PC-3 (cell line): ENCODE data around the gene CCNQ. TPM values are rescaled to one million over a fixed set of nuclear protein-coding genes. Genes with fewer than 3 reads are reported as not detected.

Experiments used
- ATAC-seq: fragments of 200-7000 bp; cut with Tn5 transposase; 2 replicates; pipeline ENCODE4 v1.9.1; 2020; ENCODE audit warnings: mild to moderate bottlenecking, moderate library complexity
- BruUV-seq: library from RNA; stranded (reverse); fragments of 400-500 nt; replicated peaks from 2 replicates; lab custom pipeline; 2021; lab: Mats Ljungman, UMichigan
- CTCF ChIA-PET: fragments of 300-600 bp; sonication (Branson Sonifier 250); formaldehyde crosslinking; loops from one replicate; lab custom pipeline; 2022; ENCODE audit warnings: antibody characterized with exemption; lab: Charles Lee
- POLR2A ChIA-PET: fragments of 300-600 bp; sonication (Branson Sonifier 250); formaldehyde crosslinking; loops from one replicate; lab custom pipeline; 2022; ENCODE audit warnings: antibody characterized with exemption; ENCODE audit not compliant: unreplicated experiment; lab: Charles Lee
- DNase-seq: peaks from one replicate; pipeline ENCODE4 v3.0.0-alpha.2; 2015
- H2AFZ ChIP-seq: fragments of 300-600 bp; sonication (generic); 2 replicates; pipeline ENCODE4 v1.6.0; 2016; ENCODE audit warnings: antibody characterized with exemption, low read length
- H3F3A ChIP-seq: fragments of 300-600 bp; sonication (generic); one replicate; pipeline ENCODE4 v1.6.0; 2017; ENCODE audit warnings: antibody characterized with exemption, low read length, control low read depth, mild to moderate bottlenecking; ENCODE audit not compliant: unreplicated experiment
- H3K27ac ChIP-seq: fragments of 300-600 bp; sonication (generic); 2 replicates; pipeline ENCODE4 v1.5.1; 2016; ENCODE audit warnings: mild to moderate bottlenecking, low read length
- H3K27me3 ChIP-seq: fragments of 300-600 bp; sonication (generic); 2 replicates; pipeline ENCODE4 v1.6.1; 2016; ENCODE audit warnings: low read length, mixed read lengths
- H3K36me3 ChIP-seq: fragments of 300-600 bp; sonication (generic); 2 replicates; pipeline ENCODE4 v1.6.1; 2016; ENCODE audit warnings: low read depth, mixed run types, low read length, mixed read lengths
- H3K4me1 ChIP-seq: fragments of 300-600 bp; sonication (generic); 2 replicates; pipeline ENCODE4 v1.5.1; 2016; ENCODE audit warnings: low read length; ENCODE audit not compliant: insufficient read depth
- H3K4me2 ChIP-seq: fragments of 300-600 bp; sonication (generic); 2 replicates; pipeline ENCODE4 v1.6.0; 2016; ENCODE audit warnings: low read length
- H3K4me3 ChIP-seq: fragments of 300-600 bp; sonication (generic); 2 replicates; pipeline ENCODE4 v1.5.1; 2016; ENCODE audit warnings: mild to moderate bottlenecking, low read length, mixed read lengths
- H3K79me2 ChIP-seq: fragments of 300-600 bp; sonication (generic); 2 replicates; pipeline ENCODE4 v1.6.1; 2017; ENCODE audit warnings: low read length, mixed read lengths
- H3K9ac ChIP-seq: fragments of 300-600 bp; sonication (generic); 2 replicates; pipeline ENCODE4 v1.6.0; 2016; ENCODE audit warnings: mild to moderate bottlenecking, low read length
- H3K9me2 ChIP-seq: fragments of 300-600 bp; sonication (generic); replicated peaks from 2 replicates; pipeline ENCODE4 v1.6.1; 2016; ENCODE audit warnings: mixed run types, low read length, mixed read lengths
- H3K9me3 ChIP-seq: fragments of 300-600 bp; sonication (generic); 2 replicates; pipeline ENCODE4 v1.6.1; 2016; ENCODE audit warnings: low read length, mixed read lengths
- H4K20me1 ChIP-seq: fragments of 300-600 bp; sonication (generic); 2 replicates; pipeline ENCODE4 v1.6.1; 2016; ENCODE audit warnings: low read length, mixed read lengths
- CTCF ChIP-seq: fragments of 300-600 bp; sonication (generic); conservative IDR thresholded peaks from 2 replicates; pipeline ENCODE4 v1.5.1; 2017; ENCODE audit warnings: antibody characterized with exemption, low read depth, mild to moderate bottlenecking, low read length
- EZH2 ChIP-seq: fragments of 300-600 bp; sonication (generic); IDR thresholded peaks from one replicate; pipeline ENCODE4 v1.6.1; 2017; ENCODE audit warnings: antibody characterized with exemption, mild to moderate bottlenecking, low read length; ENCODE audit not compliant: unreplicated experiment
- EZH2phosphoT487 ChIP-seq: fragments of 300-600 bp; sonication (generic); IDR thresholded peaks from 2 replicates; pipeline ENCODE4 v1.6.1; 2018; ENCODE audit warnings: mild to moderate bottlenecking, antibody characterized with exemption, low read length, borderline replicate concordance
- intact Hi-C: fragments of 100-400 bp; cut with micrococcal nuclease; formaldehyde crosslinking; loops from 2 replicates; pipeline ENCODE4 v1.9.0; 2023
- total RNA-seq: library from RNA; depleted of rRNA; stranded (reverse); fragments of >200 nt; gene quantifications from 2 replicates; pipeline ENCODE4 v1.2.3, GENCODE V29; 2014

CCNQ gene
- total RNA-seq, 1 experiment from 2014 or later, result 110 TPM

GRCh38 chrX:153592091-153592833 lies 6.7 kb downstream of the CCNQ start:
- TF ChIP-seq CTCF (no peak), EZH2 (no peak), EZH2phosphoT487 (no peak)
- Histone ChIP-seq H3K27me3 (no peaks in the 10 kb centered on the region), H3K36me3 (peaks cover 3% of the 10 kb centered on the region; the same call in 1 of the 2 replicates), H2AFZ (no peak overlapping the region), H3K4me2 (no peak overlapping the region), H3K79me2 (peaks cover 18% of the 10 kb centered on the region), H3K9ac (no peak overlapping the region), H3F3A (no peaks in the 10 kb centered on the region), H3K9me2 (no peaks in the 10 kb centered on the region), H3K4me1 (no peaks in the 10 kb centered on the region), H3K27ac (no peak overlapping the region), H3K4me3 (no peak overlapping the region), H3K9me3 (no peaks in the 10 kb centered on the region), H4K20me1 (0 out of 2 replicates have a peak, but pooled peaks cover 12% of the 10 kb centered on the region)
- no TSS peak for BruUV-seq
- ATAC-seq (no peak), DNase-seq (no peak)
- POLR2A ChIA-PET, result no interaction called here
- intact Hi-C loops, result no loop called here
- CTCF ChIA-PET, result no interaction called here

- intact Hi-C loops, result no loop called here
- Histone ChIP-seq H3K27ac (no peak overlapping the region), H2AFZ (no peak overlapping the region), H3K4me1 (no peaks in the 10 kb centered on the region), H3F3A (no peaks in the 10 kb centered on the region), H3K4me2 (no peak overlapping the region), H3K27me3 (no peaks in the 10 kb centered on the region), H3K36me3 (peaks cover 3% of the 10 kb centered on the region; the same call in 1 of the 2 replicates), H3K9ac (no peak overlapping the region), H4K20me1 (0 out of 2 replicates have a peak, but pooled peaks cover 2% of the 10 kb centered on the region), H3K4me3 (no peak overlapping the region), H3K79me2 (peaks cover 8% of the 10 kb centered on the region), H3K9me2 (no peaks in the 10 kb centered on the region), H3K9me3 (no peaks in the 10 kb centered on the region)
- no TSS peak for BruUV-seq
- ChIA-PET CTCF (no interaction called here), POLR2A (no interaction called here)
- TF ChIP-seq CTCF (no peak), EZH2phosphoT487 (no peak), EZH2 (no peak)
- no peak for ATAC-seq
- no peak for DNase-seq
These were observed 7.7 kb downstream of the CCNQ start for GRCh38 chrX:153590961-153591956.
